ENCODE results near the gene SEL1L3.

Gene SEL1L3

GRCh38 chr4:25856756-25857155, 6.0 kb downstream of the SEL1L3 start:
- Histone ChIP-seq H3K9me3 (no peaks in the 10 kb centered on the region), H3K27me3 (ENCODE audit: low read depth) (no peaks in the 10 kb centered on the region), H3K36me3 (replicated peaks) (no peaks in the 10 kb centered on the region), H3K4me3 (no peak overlapping the region), H3K4me1 (peaks cover 34% of the 10 kb centered on the region)
- DNase-seq (ENCODE audit: low spot score in 2 of 2): no peak
- in situ Hi-C loops (cut with MboI; ENCODE audit: low sequenced_read_pairs): no loop called here

- in situ Hi-C loops (cut with MboI; ENCODE audit: low sequenced_read_pairs): no loop called here
- H3K4me1 ChIP-seq: peaks cover 16% of the 10 kb centered on the region
- no peaks in the 10 kb centered on the region for H3K9me3 ChIP-seq
- no peaks in the 10 kb centered on the region for H3K27me3 ChIP-seq (ENCODE audit: low read depth)
- no peak overlapping the region for H3K4me3 ChIP-seq
- no peak for DNase-seq (ENCODE audit: low spot score in 2 of 2)
- no peaks in the 10 kb centered on the region for H3K36me3 ChIP-seq (replicated peaks)
Observed at GRCh38 chr4:25852103-25852502, 10.7 kb downstream of the SEL1L3 start.

GRCh38 chr4:25847329-25847728, 15.5 kb downstream of the SEL1L3 start:
- in situ Hi-C loops (cut with MboI; ENCODE audit: low sequenced_read_pairs): no loop called here
- Histone ChIP-seq H3K36me3 (replicated peaks) (no peaks in the 10 kb centered on the region), H3K9me3 (no peaks in the 10 kb centered on the region), H3K4me1 (peaks cover 2% of the 10 kb centered on the region; the same call in 1 of the 2 replicates), H3K4me3 (no peak overlapping the region), H3K27me3 (ENCODE audit: low read depth) (no peaks in the 10 kb centered on the region)
- no peak for DNase-seq (ENCODE audit: low spot score in 2 of 2)

- in situ Hi-C loops (cut with MboI; ENCODE audit: low sequenced_read_pairs): no loop called here
- H3K27me3 ChIP-seq (ENCODE audit: low read depth): no peaks in the 10 kb centered on the region
- no peak overlapping the region for H3K4me3 ChIP-seq
- H3K9me3 ChIP-seq: no peaks in the 10 kb centered on the region
- no peak for DNase-seq (ENCODE audit: low spot score in 2 of 2)
- no peaks in the 10 kb centered on the region for H3K4me1 ChIP-seq
- H3K36me3 ChIP-seq (replicated peaks): no peaks in the 10 kb centered on the region
Observed at GRCh38 chr4:25845841-25846653, 16.7 kb downstream of the SEL1L3 start.

GRCh38 chr4:25844961-25845712, 17.7 kb downstream of the SEL1L3 start:
- Histone ChIP-seq H3K4me1 (peaks cover 2% of the 10 kb centered on the region), H3K9me3 (no peaks in the 10 kb centered on the region), H3K36me3 (replicated peaks) (no peaks in the 10 kb centered on the region), H3K27me3 (ENCODE audit: low read depth) (no peaks in the 10 kb centered on the region), H3K4me3 (no peak overlapping the region)
- DNase-seq (ENCODE audit: low spot score in 2 of 2): no peak
- in situ Hi-C loops (cut with MboI; ENCODE audit: low sequenced_read_pairs): no loop called here

- Histone ChIP-seq H3K4me1 (peaks cover 14% of the 10 kb centered on the region), H3K4me3 (no peak overlapping the region), H3K36me3 (replicated peaks) (no peaks in the 10 kb centered on the region), H3K9me3 (no peaks in the 10 kb centered on the region), H3K27me3 (ENCODE audit: low read depth) (no peaks in the 10 kb centered on the region)
- DNase-seq (ENCODE audit: low spot score in 2 of 2): no peak
- in situ Hi-C loops (cut with MboI; ENCODE audit: low sequenced_read_pairs): no loop called here
Observed at GRCh38 chr4:25843340-25844097, 19.3 kb downstream of the SEL1L3 start.

GRCh38 chr4:25842229-25842845, 20.5 kb downstream of the SEL1L3 start:
- Histone ChIP-seq H3K4me1 (peaks cover 14% of the 10 kb centered on the region), H3K9me3 (no peaks in the 10 kb centered on the region), H3K4me3 (no peak overlapping the region), H3K36me3 (replicated peaks) (no peaks in the 10 kb centered on the region; the same call in 1 of the 2 replicates), H3K27me3 (ENCODE audit: low read depth) (no peaks in the 10 kb centered on the region)
- in situ Hi-C loops (cut with MboI; ENCODE audit: low sequenced_read_pairs): no loop called here
- DNase-seq (ENCODE audit: low spot score in 2 of 2): no peak

GRCh38 chr4:25839687-25840086, 23.1 kb downstream of the SEL1L3 start:
- H3K4me3 ChIP-seq: no peak overlapping the region; the same call in 1 of the 2 replicates
- H3K4me1 ChIP-seq: peaks cover 14% of the 10 kb centered on the region
- no peaks in the 10 kb centered on the region; the same call in 1 of the 2 replicates for H3K36me3 ChIP-seq (replicated peaks)
- no peaks in the 10 kb centered on the region for H3K9me3 ChIP-seq
- H3K27me3 ChIP-seq (ENCODE audit: low read depth): no peaks in the 10 kb centered on the region
- in situ Hi-C loops (cut with MboI; ENCODE audit: low sequenced_read_pairs): no loop called here
- peak; percentile 12 to 38 for DNase-seq (ENCODE audit: low spot score in 2 of 2)

GRCh38 chr4:25839233-25839632, 23.6 kb downstream of the SEL1L3 start:
- in situ Hi-C loops (cut with MboI; ENCODE audit: low sequenced_read_pairs): no loop called here
- no peaks in the 10 kb centered on the region for H3K27me3 ChIP-seq (ENCODE audit: low read depth)
- H3K36me3 ChIP-seq (replicated peaks): no peaks in the 10 kb centered on the region; the same call in 1 of the 2 replicates
- peaks cover 14% of the 10 kb centered on the region for H3K4me1 ChIP-seq
- DNase-seq (ENCODE audit: low spot score in 2 of 2): no peak
- H3K9me3 ChIP-seq: no peaks in the 10 kb centered on the region
- H3K4me3 ChIP-seq: no peak overlapping the region; the same call in 1 of the 2 replicates

- DNase-seq (ENCODE audit: low spot score in 2 of 2): no peak
- no peak overlapping the region for H3K4me3 ChIP-seq
- no peaks in the 10 kb centered on the region for H3K27me3 ChIP-seq (ENCODE audit: low read depth)
- in situ Hi-C loops (cut with MboI; ENCODE audit: low sequenced_read_pairs): no loop called here
- no peaks in the 10 kb centered on the region; the same call in 1 of the 2 replicates for H3K36me3 ChIP-seq (replicated peaks)
- H3K4me1 ChIP-seq: peaks cover 14% of the 10 kb centered on the region
- no peaks in the 10 kb centered on the region for H3K9me3 ChIP-seq
Observed at GRCh38 chr4:25838526-25838925, 24.3 kb downstream of the SEL1L3 start.

- in situ Hi-C loops (cut with MboI; ENCODE audit: low sequenced_read_pairs): no loop called here
- Histone ChIP-seq H3K4me3 (no peak overlapping the region), H3K27me3 (ENCODE audit: low read depth) (no peaks in the 10 kb centered on the region), H3K9me3 (no peaks in the 10 kb centered on the region), H3K36me3 (replicated peaks) (no peaks in the 10 kb centered on the region; the same call in 1 of the 2 replicates), H3K4me1 (peaks cover 14% of the 10 kb centered on the region)
- no peak for DNase-seq (ENCODE audit: low spot score in 2 of 2)
Observed at GRCh38 chr4:25837107-25837506, 25.7 kb downstream of the SEL1L3 start.

GRCh38 chr4:25835384-25835783, 27.4 kb downstream of the SEL1L3 start:
- DNase-seq (ENCODE audit: low spot score in 2 of 2): no peak
- peaks cover 14% of the 10 kb centered on the region for H3K4me1 ChIP-seq
- no peaks in the 10 kb centered on the region; the same call in 1 of the 2 replicates for H3K36me3 ChIP-seq (replicated peaks)
- no peaks in the 10 kb centered on the region for H3K9me3 ChIP-seq
- H3K4me3 ChIP-seq: no peak overlapping the region
- in situ Hi-C loops (cut with MboI; ENCODE audit: low sequenced_read_pairs): no loop called here
- no peaks in the 10 kb centered on the region for H3K27me3 ChIP-seq (ENCODE audit: low read depth)

GRCh38 chr4:25834411-25835107, 28.2 kb downstream of the SEL1L3 start:
- H3K4me1 ChIP-seq: peaks cover 6% of the 10 kb centered on the region
- no peaks in the 10 kb centered on the region for H3K9me3 ChIP-seq
- H3K36me3 ChIP-seq (replicated peaks): peaks cover 3% of the 10 kb centered on the region
- DNase-seq (ENCODE audit: low spot score in 2 of 2): no peak
- H3K4me3 ChIP-seq: no peak overlapping the region
- in situ Hi-C loops (cut with MboI; ENCODE audit: low sequenced_read_pairs): no loop called here
- H3K27me3 ChIP-seq (ENCODE audit: low read depth): no peaks in the 10 kb centered on the region

Measured in HAP-1 (cell line).